DMS153 treated with DMSO at 0.1 percent for 48 hours (cell line): ENCODE results near the gene UPK3BL1.
"Not testable (repeated sequence)": the region's sequence is repeated elsewhere in the genome, so short reads cannot be mapped to it uniquely, and the experiment has no call there.

Experiments used
- DNase-seq: peaks from one replicate; lab custom pipeline; 2025; ENCODE audit not compliant: unreplicated experiment; lab: John Stamatoyannopoulos, UW

Gene UPK3BL1

GRCh38 chr7:102630622-102631021 lies 12.0 kb downstream of the UPK3BL1 start:
- not testable (repeated sequence) for DNase-seq

DNA sequence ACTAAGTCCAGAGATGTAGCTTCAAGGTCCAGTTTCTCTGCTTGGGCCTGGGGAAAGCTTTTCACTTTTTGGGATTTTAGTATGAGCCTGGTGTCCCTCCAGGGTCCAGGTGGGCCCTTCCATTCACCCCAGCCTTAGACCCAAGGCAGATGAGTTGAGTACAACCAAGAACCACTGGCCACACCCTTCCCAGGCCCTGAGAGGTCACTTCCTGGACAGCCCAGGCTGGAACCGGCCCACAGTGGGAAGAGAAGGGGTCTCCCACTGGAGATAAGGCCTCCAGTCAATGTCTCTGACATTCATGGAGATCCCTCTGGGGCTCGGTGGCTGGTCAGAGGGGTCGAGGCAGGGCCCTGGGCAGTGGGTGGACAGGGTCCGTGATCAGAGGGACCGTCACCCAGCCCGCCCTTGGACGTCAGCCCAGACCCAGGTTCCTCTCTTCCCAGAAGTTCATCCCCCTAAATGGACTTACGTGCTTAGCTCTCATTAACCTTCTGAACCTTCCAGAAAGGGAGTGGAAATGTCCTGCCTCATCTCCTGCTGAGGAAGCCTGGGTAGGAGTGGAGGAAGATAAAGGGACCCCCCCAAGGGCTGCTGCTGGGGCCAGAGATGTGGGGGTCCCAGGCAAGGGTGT lies 15.2 kb downstream of the UPK3BL1 start:
- not testable (repeated sequence) for DNase-seq

DNA sequence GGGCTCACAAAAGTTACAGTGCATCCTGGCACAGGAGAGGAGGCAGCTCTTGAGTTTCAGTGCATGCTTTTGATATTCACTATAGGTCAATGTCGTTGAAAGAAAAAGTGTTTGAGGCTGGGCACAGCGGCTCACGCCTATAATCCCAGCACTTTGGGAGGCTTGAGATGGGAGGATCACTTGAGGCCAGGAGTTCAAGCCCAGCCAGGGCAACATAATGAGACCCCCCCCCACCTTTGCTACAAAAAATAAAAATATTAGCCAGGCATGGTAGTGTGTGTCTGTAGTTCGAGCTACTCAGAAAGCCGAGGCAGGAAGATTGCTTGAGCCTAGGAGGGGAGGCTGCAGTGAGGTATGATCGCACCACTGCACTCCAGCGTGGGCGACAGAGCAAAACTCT lies 24.5 kb downstream of the UPK3BL1 start:
- not testable (repeated sequence) for DNase-seq

GRCh38 chr7:102616507-102617125 lies 26.0 kb downstream of the UPK3BL1 start, which contains the start of gene RASA4:
RASA4 (minus strand) TSS chr7:102616756; CDS start chr7:102616689, 67 bp downstream.
- not testable (repeated sequence) for DNase-seq

GRCh38 chr7:102615930-102616329 lies 26.7 kb downstream of the UPK3BL1 start:
- not testable (repeated sequence) for DNase-seq

DNA sequence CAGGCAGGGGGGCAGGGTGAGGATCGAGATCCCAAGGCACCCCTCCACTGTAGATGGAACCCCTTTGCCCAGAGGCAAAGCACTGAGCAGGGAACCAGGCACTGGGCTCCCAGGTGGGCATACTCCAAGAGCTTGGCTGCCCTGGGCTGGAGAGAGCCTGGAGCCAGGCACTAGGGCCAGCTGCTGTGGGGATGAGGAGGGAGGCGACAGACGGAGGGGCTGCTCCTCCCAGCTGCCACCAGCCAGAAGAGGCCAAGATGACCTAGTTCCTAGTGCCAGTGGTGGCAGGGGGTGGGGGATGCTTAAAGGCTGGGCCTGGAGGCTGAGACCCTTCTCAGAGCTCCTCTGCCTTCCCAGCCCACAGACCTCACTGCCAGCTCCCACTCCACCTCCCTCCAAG lies 27.7 kb downstream of the UPK3BL1 start:
- not testable (repeated sequence) for DNase-seq

DNA sequence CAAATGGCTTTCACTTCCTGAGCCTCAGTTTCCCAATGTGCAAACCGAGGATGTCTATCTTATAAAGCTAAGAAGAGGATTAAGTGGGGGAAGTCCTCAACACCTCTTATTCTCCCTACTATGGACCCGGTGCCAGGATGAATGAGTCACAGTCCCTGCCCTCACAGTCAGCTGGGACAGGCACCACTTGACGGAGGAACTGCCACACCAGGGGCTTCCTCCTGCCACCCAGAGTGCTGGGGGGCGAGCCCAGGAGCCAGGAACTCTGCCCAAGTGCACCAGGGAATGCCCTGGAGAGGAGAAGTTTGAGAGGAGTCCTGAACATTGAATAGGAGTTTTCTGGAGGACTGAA lies 28.3 kb downstream of the UPK3BL1 start:
- not testable (repeated sequence) for DNase-seq

DNA sequence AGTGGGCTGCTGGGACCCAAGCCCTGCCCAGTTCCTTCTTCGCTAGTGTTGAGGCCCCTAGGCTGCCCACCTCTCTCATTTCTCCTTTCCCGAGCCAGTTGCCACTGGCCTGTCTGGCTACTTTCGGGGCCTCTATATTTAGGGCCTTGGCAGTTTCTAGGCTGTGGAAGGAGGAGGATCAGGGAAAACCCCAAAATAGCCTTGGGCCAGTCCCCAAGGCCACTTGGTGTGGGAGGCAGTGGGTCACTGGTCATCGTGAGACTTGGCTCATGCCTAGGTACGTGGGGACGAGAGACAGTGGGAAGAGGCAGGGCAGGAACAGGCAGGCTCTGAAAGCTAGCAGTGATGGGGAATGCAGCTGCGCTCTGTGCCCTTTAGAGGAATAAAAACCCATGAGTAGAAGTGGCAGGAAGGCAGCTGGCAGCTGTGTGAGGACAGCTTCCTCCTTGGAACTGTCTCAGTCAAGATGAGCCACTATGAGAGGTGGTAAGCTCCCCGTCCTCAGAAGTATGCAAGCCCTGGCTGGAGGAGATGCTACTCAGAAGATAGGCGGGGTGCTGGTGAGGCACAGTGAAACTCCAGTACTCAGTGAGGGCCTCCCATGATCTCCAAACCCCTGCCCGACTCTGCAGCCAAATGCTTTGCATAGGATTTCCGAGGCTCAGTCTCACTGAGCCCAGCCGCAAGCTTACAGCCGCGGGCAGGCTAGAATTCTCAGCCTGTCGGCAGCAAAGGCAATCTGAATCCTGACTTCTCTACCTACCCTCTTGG lies 28.8 kb downstream of the UPK3BL1 start:
- DNase-seq: not testable (repeated sequence)

GRCh38 chr7:102611675-102612325 lies 30.8 kb downstream of the UPK3BL1 start:
- DNase-seq: not testable (repeated sequence)

DNA sequence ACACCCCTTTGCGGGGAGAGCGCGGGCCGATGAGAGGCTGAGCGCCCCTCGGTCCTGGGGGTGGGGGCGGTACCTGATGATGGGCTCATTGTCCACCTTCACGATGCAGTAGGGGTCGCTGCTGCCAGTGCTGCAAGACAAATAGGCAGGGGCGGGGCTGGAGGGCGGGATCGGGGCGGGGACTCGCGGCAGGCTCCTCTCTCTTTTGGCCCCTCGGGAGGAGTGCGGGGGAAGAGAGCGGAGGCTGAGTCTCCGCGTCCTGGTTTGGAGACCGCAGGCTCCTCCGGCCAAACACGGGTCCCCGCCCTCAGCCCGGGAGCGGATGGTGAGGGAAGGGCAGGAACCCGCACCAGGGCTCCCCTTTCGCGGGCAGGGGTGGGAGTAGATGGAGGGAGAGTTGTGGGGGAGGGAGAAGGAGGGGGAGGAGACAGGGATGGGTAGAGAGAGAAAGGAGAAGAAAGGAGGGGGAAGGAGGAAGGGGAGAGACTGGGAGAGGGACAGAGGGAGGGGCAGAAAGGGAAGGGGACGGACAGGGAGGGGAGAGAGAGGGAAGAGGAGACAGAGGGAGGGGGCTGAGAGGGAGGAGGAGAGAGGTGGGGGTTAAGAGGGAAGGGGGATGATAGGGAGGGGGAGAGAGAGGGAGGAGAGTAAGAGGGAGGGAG lies 31.4 kb downstream of the UPK3BL1 start:
- DNase-seq: not testable (repeated sequence)

DNA sequence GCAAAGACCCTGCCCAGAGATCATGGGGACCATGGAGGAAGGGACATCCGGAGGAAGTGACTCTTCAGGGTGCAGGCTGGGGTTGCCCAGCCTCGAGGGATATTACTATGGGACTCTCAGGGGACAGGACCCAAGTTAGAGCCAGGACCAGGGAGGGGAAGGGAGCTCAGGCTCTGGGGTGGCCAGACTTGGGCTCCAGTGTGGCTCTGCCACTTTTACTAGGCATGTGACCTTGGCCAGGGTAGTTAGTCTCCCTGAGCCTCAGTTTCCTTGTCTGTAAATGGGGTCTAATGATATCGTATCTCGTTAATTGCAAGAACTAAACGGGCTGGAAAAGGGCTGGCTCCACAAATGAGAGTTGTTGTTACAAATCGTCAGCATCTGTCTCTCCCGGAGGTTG lies 32.1 kb downstream of the UPK3BL1 start:
- DNase-seq: not testable (repeated sequence)

GRCh38 chr7:102609734-102610133 lies 32.9 kb downstream of the UPK3BL1 start:
- DNase-seq: not testable (repeated sequence)

DNA sequence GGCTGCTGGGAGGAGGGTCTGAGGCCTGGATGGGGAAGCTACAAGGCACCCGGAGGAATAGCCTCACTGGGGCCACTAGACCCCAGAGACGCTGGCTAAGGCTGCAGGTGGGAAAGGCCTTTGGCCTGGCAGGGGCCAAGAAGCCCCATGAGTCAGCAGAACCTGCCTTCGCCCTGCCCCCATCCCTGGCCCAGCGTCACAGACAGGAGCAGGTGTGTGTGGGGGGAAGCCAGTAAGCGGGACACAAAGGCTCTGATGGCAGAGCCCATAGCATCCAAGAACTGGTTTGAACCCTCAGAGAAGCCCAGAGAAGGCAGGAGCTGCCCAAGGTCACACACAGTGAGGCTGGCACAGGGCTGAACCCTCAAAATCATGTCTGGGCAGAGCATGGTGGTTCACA lies 35.7 kb downstream of the UPK3BL1 start:
- DNase-seq: not testable (repeated sequence)

GRCh38 chr7:102604431-102605145 lies 38.0 kb downstream of the UPK3BL1 start:
- DNase-seq: not testable (repeated sequence)

- not testable (repeated sequence) for DNase-seq
These were observed 40.3 kb downstream of the UPK3BL1 start for GRCh38 chr7:102602317-102602716.

GRCh38 chr7:102599699-102600098 lies 42.9 kb downstream of the UPK3BL1 start:
- DNase-seq: not testable (repeated sequence)

- DNase-seq: not testable (repeated sequence)
These were observed 46.6 kb downstream of the UPK3BL1 start for GRCh38 chr7:102596036-102596435.

GRCh38 chr7:102593637-102594334 lies 48.8 kb downstream of the UPK3BL1 start:
- not testable (repeated sequence) for DNase-seq

DNA sequence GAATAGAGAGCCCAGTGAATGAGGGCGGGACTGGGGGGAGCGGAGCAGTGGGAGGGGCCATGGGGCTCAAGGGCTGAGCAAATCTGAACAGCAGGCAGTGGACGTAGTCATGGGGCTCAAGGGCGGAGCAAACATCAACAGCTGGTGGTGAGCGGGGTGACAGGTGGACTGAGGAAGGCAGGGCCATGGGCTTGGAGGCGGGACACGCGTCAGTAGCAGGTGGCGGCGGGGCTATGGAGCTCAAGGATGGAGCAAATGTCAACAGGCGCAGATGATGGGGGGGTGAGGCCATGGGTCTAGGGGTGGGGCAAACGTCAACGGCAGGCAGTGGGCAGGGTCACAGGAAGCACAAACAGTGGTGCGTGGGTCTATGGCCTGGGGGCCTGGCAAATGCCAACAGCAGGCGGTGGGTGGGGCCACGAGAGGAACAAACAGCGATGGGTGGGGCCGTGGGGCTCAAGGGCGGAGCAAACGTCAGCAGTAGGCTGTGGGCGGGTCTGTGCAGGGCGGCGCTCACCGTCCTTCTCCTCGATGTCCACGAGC lies 50.0 kb downstream of the UPK3BL1 start:
- not testable (repeated sequence) for DNase-seq
